NCI-H446 (cell line): ENCODE data around the gene DDX24.

ENCODE experiments used
- DNase-seq, 2 experiments: peaks; one replicate each; lab custom pipeline; 2025; lab: John Stamatoyannopoulos, UW

Gene DDX24, protein sequence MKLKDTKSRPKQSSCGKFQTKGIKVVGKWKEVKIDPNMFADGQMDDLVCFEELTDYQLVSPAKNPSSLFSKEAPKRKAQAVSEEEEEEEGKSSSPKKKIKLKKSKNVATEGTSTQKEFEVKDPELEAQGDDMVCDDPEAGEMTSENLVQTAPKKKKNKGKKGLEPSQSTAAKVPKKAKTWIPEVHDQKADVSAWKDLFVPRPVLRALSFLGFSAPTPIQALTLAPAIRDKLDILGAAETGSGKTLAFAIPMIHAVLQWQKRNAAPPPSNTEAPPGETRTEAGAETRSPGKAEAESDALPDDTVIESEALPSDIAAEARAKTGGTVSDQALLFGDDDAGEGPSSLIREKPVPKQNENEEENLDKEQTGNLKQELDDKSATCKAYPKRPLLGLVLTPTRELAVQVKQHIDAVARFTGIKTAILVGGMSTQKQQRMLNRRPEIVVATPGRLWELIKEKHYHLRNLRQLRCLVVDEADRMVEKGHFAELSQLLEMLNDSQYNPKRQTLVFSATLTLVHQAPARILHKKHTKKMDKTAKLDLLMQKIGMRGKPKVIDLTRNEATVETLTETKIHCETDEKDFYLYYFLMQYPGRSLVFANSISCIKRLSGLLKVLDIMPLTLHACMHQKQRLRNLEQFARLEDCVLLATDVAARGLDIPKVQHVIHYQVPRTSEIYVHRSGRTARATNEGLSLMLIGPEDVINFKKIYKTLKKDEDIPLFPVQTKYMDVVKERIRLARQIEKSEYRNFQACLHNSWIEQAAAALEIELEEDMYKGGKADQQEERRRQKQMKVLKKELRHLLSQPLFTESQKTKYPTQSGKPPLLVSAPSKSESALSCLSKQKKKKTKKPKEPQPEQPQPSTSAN

DNA sequence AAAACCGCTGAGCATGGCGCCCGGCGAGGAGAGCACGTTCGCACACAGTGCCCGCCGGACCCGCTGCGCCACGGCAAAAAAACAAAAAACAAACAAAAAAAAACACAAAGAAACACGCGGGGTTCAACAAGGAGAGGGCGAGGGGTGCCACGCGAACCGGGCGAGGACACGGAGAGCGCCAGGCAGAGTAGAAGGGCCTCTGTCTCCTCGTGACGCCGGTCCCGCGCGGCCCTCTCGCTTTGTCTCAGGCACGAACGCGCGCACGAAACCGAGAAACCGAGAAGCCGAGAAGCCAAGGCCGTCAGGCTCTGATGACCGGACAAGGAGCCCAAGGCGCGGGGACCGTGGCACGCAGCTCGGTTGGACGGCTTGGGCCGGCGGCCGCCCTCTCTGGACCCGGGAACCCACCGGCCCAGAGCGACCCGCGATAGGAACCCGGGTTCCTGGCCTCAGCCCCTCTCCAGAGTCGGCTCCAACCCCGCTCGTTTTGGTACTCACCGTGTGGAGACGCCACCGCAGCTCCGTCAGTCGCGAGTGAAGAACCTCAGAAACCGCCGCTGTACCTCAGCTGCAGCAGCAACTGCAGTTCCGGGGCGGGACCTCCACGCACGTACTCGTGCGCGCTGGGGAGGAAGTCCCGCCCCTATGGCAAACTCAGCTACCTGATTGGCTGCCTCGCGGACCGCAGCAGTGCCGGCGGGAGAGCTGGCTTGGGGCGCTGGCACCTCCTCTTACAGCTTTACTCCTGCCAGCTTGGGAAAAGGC lies at the start of gene DDX24, which contains the start of gene IFI27L1:
TSS of gene DDX24 (minus strand) at position 582 of the 765 bp plus-strand sequence. CDS start 1,460 bp downstream, outside the sequence.
TSS of gene IFI27L1 (plus strand) at position 690 of the 765 bp plus-strand sequence. CDS start 15,628 bp downstream, outside the sequence.
- peak; percentile 76 to 96 for DNase-seq

DNA sequence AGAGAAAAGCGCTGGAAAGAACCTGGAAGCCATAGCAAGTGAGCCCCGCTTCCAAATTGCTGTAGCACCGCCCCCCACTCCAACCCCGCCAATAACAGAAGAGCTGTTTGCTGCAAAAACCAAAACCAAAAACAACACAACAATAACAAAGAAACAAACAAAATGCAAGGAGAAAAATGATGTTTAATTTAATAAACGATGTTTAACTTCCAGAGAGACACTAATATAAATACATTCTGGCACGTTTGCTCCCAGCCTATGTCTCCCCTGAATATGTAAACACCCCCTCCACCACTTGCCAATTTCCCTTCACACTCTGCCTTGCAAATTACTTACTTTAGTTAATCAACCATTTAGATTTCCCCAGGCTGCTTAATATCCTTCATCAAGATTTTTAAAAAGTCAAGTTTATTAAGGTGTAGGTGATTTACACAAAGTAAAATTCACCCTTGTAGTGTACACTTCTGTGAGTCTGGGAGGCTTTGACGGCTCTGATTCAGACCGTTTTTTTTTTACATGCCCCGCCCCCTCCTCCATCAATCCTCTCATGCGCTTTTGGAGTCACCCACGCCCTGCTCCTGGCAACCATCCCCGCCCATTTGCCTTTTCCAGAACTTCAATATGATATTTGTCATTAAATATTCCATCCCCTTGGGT lies 48.9 kb upstream of the DDX24 start:
- DNase-seq, result peak; percentile 41 to 53

DNA sequence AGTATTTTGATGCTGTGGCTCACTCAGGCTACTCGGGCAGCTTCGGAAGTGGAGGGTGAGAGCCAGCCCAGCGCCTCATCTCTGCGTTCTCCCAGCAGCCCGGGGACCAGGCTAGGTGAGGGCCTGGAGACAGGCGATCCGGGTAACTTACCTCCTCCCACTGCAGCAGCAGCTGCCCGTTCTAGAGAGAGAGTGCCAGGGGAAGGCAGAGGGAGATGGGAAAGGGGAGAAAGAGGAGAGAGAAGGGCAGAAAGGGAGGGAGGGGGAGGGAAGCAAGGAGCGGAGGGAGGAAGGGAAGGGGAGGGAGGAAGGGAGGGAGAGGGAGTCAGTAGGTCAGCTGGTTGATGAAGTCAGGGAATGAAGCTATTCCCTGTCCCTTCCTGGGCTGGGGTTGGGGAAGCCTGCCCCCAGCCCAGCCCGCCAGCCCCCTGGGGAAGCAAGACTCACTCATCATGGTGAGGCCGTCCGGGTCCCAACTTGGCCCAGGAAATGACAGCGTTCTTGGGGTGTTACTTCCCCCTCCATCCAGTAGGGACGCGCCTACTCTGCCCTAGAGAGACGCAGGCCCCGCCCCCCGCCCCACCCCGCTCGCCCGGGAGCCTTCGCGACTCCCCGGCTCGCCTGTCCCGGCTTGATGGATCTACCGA lies 48.2 kb upstream of the DDX24 start, which contains the start of gene IFI27L2:
TSS of gene IFI27L2 (minus strand) at position 494 of the 647 bp plus-strand sequence. CDS start at position 454, 40 bp downstream.
- DNase-seq, result peak; percentile 39 to 69

DNA sequence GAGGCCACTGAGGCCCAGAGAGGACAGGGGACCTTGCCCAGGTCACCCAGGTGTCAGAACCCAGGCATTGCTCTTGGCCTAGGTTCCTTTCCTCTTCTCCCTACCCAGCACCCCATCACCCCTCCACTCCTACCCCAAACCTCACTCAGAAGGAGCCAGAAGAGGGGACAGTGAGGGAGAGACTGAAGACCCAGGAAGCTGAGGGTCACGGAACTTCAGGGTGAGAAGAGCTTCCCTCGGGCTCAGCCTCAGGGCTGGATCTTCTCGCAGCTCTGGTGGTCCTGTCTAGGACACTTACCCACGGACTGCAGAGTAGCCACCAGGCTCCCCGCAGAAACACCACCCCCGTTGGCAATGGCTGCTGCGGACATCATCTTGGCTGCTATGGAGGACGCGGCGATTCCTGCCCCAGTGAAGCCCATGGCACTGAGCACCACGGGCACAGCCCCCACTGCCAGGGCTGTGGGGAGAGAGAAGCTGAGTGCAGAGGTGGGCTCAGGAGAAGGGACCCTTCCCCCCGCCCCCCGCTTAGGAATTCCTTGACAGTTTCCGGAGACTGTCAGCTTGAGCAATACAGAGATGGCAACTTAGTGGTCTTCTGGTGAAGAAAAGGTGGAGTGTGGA lies 47.3 kb upstream of the DDX24 start:
- DNase-seq, result no peak

DNA sequence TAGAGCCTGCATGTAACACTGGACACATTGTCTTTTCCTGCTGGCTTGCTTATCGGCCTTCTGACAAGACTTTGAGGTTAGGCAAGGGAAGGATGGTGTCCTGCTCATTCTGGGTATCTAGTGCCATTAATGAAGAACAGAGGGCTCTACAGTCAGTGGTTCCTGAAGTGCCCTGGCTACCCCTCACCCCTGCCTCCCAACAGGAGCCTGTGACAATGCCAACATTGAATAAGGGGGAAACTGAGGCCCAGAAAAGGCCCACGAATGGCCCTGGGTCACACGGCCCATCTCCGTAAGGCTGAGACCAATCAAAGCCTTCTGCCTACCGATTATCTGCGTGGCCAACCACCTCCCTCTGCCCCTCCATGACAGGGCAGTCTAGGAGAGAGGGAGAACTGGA lies 46.3 kb upstream of the DDX24 start:
- DNase-seq, result no peak

DNA sequence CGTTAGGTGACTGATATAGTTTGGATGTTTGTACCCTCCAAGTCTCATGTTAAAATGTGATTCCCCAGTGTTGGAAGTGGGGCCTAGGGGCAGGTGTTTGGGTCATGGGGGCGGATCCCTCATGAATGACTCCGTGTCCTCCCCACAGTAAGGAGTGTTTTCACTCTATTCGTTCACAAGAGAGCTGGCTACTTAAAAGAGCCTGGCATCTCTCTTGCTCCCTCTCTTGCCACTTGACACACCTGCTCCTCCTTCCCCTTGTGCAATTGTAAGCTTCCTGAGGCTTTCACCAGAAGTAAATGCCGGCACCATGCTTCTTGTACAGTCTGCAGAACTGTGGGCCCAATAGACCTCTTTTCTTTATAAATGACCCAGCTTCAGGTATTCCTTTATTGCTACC lies 45.8 kb upstream of the DDX24 start:
- no peak for DNase-seq

DNA sequence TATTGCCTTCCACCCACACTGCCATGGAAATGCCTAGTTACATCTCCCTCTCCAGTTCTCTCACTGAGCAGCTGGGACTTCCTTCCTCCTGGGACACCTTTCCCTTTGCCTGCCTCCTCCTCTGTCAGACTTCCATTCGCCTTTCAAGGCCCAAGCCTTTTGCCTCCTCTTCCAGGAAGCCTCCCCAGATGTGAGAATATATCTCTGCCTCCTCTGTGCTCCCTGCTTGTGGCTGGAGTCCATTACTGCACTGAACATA lies 45.3 kb upstream of the DDX24 start:
- no peak for DNase-seq

DNA sequence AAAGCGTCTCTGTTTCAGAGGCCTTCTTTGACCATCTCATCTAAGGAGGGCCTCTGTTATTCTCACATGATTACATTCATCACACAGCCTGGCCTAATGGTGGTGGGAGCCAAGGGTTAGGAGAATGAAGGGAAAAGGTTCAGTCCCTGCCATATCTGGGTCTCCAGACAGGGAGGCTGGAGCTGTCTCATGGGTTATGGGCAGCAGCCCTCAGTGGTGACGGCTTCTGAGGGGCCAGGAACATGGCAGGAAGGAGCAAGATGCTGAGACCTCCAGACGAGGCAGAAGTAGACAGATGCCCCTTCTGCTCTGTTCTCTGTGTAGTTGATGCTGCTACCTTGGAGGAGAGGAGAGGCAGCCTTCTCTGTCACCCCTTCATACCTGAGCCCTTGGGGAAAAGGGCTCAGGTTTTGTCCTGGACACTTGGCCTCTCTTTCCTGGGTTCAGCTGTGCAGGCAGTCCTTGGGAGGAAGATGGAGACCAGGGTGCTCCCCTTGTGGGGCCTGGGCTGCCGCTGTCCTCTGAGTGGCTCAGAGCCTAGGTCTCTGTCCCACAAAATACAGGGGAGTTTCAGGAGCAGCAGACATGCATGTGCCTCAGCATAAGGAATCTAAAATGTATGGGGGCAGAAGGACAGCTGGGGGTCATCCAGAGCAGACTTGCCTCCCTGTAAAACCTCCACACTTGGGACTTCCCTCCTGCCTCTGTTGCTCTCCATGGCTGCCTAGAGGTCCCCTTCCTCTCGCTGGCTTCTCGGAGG lies 44.8 kb upstream of the DDX24 start:
- no peak for DNase-seq

DNA sequence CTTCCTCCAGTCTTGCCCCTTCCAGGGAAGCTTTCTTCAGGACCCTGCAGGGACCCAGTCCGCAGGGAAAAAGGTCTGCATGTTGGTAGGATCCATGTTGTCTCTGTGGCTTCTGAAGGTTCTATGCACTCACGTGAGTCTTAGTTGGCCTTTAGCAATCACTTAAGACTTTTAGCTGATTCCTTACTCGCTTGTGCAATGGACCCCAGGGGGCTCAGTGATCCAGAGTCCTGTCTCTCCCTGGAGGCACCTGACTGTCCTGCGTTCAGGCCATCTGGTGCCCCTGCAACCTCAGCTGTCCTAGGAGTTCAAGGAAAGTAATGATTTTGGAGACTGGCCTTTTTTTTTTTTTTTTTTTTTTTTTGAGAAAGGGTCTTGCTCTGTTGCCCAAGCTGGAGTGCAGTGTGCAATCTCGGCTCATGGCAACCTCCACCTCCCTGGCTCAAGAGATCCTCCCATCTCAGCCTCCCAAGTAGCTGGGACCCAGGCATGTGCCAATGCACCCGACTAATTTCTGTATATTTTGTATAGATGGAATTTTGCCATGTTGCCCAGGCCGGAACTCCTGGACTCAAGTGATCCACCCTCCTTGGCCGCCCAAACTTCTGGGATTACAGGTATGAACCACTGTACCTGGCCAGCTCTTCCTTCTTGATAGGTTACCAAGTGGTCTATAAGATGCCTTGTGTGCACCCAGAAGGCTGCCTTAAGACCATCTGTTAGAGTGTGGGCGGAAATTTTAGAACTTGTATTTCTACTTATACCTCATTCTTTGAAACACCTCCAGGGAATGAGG lies 43.8 kb upstream of the DDX24 start:
- DNase-seq, result no peak

DNA sequence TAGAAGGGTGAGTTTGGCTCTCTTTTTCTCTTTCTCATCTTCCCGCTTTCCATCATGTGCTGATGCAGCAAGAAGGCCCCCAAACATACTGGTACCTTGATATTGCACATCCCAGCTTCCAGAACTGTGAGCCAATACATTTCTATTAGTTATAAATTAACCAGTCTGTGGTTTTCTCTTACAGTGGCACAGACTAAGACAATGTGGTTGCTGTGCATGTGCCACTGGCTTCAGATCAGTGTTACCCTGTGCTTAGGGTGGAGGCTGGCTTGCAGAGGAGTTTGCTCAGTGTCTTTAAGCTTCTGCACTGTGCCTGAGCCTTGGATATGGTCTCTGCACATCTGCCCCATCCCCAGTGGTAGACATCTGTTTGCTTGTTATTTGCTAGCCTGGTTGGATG lies 42.9 kb upstream of the DDX24 start:
- DNase-seq, result no peak

DNA sequence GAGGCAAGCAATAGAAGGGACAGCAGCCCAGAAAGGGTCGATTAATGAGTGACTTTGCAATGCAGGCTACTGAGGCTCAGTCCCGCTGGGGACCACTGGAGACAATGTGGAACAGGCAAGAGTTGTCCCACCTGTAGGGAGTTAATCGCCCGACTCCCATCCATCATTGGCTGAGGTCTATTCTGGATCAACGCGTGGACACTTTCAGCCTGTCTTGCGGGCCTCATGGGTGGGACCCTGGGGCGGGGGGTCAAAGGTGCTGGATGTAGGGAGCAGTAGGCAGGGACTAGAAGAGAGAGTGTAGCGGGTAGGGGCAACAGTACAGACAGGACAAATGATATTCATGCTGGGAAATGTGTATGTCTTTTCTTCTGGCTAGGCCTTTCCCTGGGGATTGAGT lies 42.3 kb upstream of the DDX24 start:
- no peak for DNase-seq

DNA sequence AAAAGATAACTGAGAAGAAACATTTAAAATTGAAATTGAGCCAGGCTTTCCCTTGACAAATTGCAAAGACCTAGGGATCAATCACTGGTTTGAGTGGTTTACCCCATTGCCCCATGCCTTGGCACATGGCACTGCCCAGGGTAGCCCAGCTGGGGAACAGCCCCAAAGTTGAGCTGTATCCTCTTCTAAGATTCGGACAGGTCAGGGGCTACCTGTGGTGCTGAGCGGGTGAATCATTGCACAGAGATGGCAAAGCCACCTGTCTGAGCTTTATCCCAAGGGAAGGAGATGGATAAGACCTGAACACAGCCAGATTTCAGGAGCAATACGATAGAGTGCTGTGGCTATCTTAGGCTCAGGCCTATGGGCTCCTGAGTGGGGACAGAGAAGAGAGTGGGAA lies 41.4 kb upstream of the DDX24 start:
- no peak for DNase-seq

DNA sequence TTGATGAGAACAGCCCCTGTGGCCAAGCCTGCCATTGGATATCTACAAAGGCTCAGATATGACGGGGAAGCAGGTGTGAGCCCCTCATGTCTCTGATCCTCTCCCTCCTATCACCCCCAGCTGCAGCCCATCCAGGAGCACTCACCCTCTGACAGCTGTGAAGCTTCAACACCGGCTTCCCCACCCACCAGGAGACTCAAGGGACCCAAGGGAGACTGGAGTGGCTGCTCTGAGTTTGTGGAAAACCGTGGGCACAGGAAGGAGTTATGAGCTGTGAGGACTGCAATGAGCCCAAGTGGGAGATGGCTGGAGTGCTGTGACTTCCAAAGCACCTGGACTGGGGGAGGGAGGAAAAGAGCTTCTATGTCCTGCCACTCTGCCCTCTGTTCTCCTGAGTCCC lies 40.5 kb upstream of the DDX24 start:
- DNase-seq, result no peak

DNA sequence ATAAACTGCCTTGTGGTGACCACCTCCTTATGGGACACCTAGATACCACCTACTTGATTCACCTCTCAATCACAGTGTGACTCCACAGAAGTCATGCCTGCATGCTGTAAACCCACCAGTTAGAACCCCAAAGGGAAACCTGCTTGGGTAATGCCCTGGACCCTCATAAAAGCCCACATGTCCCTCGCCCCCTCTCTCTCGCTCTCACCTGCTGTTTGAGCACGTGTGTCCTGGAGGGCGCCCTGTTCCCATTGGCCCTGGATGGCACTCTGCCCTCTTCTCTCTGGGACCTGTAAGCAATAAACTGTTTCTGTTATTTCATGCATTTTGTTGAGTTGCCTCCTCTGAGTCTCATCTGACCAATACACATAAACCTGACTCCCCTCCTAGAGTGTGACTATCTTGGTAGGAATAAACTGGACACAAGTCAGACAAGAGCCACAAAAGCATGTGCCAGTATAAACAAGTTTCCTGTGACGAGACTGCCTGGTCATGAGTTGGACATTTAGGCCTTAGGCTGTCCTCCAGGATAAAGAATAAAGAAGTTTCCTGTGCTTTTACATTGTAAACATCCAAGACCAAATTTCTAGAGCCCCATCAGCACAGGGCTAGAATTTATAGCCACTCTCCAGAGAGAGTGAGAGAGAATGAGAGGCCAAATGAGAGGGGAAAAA lies 39.8 kb upstream of the DDX24 start:
- DNase-seq, result no peak

DNA sequence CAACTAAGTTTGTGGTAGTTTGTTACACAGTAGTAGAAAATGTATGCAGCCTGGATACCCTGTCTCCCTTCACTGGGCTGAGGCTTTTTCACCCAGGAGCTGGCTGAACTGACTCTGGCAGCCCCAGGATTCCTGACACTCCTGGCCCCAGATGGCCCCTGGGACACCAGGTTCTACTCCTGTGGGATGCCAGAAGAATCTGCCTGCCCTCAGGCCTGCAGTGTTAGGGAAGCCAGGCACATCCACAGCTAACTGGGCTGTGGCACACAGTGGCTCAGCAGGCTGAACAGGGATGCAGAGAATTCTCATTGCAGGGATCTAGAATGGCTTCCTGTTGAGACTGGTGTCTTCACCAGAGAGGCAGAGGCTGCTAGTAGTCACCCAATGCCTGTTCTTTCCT lies 38.1 kb upstream of the DDX24 start:
- no peak for DNase-seq

DNA sequence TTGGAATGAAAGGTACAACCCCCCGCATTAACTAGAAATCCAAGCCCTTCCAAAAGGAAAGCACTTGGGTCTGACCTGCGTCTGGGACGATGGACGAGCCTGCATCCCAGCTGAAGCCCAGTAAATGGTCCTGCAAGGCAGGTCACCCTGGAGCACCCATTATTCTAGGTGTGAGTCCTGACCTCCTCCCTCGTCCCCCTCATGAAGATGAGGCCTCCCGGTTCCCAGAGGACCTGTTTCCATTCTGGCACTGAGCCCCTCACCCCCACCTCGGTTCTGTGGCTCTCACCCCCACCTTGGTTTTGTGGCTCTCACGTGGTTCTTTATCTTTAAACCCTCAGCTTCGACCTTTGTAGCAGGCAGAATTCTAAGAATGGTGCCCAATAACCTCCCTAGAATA lies 36.9 kb upstream of the DDX24 start:
- no peak for DNase-seq

DNA sequence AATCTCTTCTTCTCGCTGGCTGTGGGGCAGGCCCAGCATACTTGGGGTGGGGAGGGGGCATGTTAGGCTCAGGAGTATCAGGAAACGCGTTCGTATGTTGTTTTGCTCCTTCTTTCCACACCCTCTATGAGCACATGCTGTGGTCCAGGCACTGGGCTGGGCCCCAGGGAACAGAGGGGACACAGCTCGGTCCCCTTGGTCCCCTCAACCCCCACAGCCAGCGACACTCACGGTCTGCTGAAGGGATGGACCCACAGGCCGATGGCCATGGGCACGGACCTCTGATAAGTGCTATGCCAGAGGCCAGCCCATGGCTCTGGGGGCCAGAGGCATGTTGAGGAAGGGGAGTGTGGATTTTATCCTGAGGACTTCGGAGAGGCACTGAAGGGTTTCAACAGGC lies 35.7 kb upstream of the DDX24 start:
- DNase-seq, result no peak

DNA sequence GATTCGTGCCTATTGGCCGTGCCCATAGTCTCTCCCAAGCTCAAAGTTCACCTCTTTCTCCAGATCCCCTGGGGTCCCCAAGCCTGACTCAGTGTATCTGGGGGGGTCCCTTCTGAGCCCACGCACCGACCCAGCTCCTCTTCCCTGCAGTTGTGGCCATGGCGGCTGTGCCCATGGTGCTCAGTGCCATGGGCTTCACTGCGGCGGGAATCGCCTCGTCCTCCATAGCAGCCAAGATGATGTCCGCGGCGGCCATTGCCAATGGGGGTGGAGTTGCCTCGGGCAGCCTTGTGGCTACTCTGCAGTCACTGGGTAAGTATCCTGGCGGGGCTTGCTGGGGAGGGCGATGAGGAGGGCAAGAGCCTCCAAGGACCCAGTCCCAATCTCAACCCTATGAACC lies 34.6 kb upstream of the DDX24 start:
- no peak for DNase-seq
